ENCODE results near the gene USP25. TPM values are rescaled to one million over a fixed set of nuclear protein-coding genes. Genes with fewer than 3 reads are reported as not detected.
A peak's percentile ranks its signal among the peaks of the same experiment; 100 is the strongest.
"Not testable (repeated sequence)": the region's sequence is repeated elsewhere in the genome, so short reads cannot be mapped to it uniquely, and the experiment has no call there.

Gene USP25
- total RNA-seq, 4 donors from 2014 or later, result 32.3 to 44.3 (median 33.4) TPM

DNA sequence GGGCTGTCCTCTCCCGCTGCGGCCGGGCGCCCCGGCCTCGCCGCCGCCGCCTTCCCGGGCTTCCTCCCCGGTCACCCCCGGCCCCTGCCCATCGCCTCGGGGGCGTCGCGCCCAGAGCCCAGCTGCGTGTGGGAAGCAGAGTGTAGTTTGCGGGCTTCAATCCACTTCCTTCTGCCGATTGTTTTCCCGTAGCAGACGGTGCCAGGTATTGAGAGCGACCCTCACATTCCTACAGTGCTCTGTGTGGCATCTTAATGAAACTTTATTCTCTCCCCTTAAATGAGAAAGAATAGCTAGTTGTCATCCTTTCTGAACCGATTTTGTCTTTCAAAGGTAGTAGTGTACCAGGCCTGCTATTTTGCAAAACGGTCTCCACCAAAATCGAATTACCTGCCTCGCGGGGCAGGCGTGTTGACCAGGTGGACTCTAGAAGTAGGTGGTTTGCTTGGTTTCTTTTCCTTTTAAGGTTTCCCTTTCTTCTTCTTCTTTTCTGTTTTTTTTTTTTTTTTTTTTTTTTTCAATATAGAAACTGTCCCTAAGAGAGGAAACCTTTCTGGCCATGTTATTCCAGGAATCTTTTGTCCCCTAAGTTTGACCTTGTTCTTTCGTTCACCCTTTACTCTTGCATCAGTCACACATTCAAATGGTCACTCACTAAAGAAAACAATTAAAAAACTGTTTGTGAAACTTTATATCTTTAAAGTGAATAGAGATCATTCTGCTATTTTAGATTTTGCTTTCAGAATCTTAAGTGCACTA, 881 bp downstream of the USP25 start:
- TF ChIP-seq POLR2AphosphoS5 (IDR thresholded peaks at IDR 0.05) (no peak), EP300 (IDR thresholded peaks at IDR 0.05) (no peak), POLR2A (IDR thresholded peaks at IDR 0.05) (no peak)
- TF ChIP-seq, protein P1, sequence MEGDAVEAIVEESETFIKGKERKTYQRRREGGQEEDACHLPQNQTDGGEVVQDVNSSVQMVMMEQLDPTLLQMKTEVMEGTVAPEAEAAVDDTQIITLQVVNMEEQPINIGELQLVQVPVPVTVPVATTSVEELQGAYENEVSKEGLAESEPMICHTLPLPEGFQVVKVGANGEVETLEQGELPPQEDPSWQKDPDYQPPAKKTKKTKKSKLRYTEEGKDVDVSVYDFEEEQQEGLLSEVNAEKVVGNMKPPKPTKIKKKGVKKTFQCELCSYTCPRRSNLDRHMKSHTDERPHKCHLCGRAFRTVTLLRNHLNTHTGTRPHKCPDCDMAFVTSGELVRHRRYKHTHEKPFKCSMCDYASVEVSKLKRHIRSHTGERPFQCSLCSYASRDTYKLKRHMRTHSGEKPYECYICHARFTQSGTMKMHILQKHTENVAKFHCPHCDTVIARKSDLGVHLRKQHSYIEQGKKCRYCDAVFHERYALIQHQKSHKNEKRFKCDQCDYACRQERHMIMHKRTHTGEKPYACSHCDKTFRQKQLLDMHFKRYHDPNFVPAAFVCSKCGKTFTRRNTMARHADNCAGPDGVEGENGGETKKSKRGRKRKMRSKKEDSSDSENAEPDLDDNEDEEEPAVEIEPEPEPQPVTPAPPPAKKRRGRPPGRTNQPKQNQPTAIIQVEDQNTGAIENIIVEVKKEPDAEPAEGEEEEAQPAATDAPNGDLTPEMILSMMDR (IDR thresholded peaks at IDR 0.05), result no peak
- Histone ChIP-seq H3K9me3 (no peaks in the 10 kb centered on the region), H3K27me3 (no peaks in the 10 kb centered on the region), H3K4me3 (peak overlapping the region; percentile 93), H3K27ac (peak overlapping the region; percentile 98), H3K4me1 (peaks cover 46% of the 10 kb centered on the region), H3K36me3 (no peaks in the 10 kb centered on the region)
- DNase-seq (ENCODE audit: low spot score in 2 of 2), result peak in 1 of 2 donors; percentile 63
- WGBS, result 1% methylated on average over 18 of the region's 30 CpGs

DNA sequence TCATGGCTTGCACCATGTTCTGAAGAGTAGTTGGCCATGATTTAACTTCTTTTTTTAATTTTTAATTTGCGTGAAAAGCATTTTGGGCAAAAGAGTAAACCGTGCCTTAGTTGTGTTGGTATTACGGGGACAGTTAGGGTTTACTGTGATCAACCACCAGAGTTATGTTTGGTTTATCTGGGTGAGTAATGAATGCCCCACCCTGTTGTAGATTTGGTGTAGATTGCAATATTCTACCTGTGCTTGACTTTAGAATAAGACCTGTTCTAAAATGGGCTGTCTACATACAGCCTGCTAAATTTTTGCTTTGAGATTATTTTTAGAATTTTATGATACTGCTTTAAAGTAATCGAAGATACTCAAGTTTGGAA, 1.4 kb downstream of the USP25 start:
- H3K36me3 ChIP-seq, result no peaks in the 10 kb centered on the region
- H3K27ac ChIP-seq, result no peak overlapping the region
- 7% methylated on average over 4 of the region's 4 CpGs for WGBS
- TF ChIP-seq, protein P1 (IDR thresholded peaks at IDR 0.05), result no peak
- H3K4me1 ChIP-seq, result peaks cover 52% of the 10 kb centered on the region
- no peak for DNase-seq (ENCODE audit: low spot score in 2 of 2)
- H3K27me3 ChIP-seq, result no peaks in the 10 kb centered on the region
- no peaks in the 10 kb centered on the region for H3K9me3 ChIP-seq
- H3K4me3 ChIP-seq, result peak overlapping the region; percentile 93

- Histone ChIP-seq H3K36me3 (no peaks in the 10 kb centered on the region), H3K27me3 (no peaks in the 10 kb centered on the region), H3K4me1 (peaks cover 52% of the 10 kb centered on the region), H3K9me3 (no peaks in the 10 kb centered on the region), H3K27ac (no peak overlapping the region), H3K4me3 (peak overlapping the region; percentile 93)
- WGBS, result 17% methylated on average over 6 of the region's 6 CpGs
- TF ChIP-seq POLR2AphosphoS5 (IDR thresholded peaks at IDR 0.05), result no peak
- no peak for TF ChIP-seq POLR2A (IDR thresholded peaks at IDR 0.05)
- no peak for TF ChIP-seq EP300 (IDR thresholded peaks at IDR 0.05)
- TF ChIP-seq, protein P1 (IDR thresholded peaks at IDR 0.05), result no peak
- DNase-seq (ENCODE audit: low spot score in 2 of 2), result no peak
Measured at GRCh38 chr21:15732290-15732995, 2.7 kb downstream of the USP25 start.

- no peaks in the 10 kb centered on the region for H3K27me3 ChIP-seq
- H3K36me3 ChIP-seq, result no peaks in the 10 kb centered on the region
- no peak overlapping the region for H3K27ac ChIP-seq
- 7% methylated on average over 3 of the region's 3 CpGs for WGBS
- no peak for DNase-seq (ENCODE audit: low spot score in 2 of 2)
- TF ChIP-seq EP300 (IDR thresholded peaks at IDR 0.05) (no peak), POLR2AphosphoS5 (IDR thresholded peaks at IDR 0.05) (no peak), POLR2A (IDR thresholded peaks at IDR 0.05) (no peak)
- TF ChIP-seq, protein P1 (IDR thresholded peaks at IDR 0.05), result no peak
- peaks cover 52% of the 10 kb centered on the region for H3K4me1 ChIP-seq
- no peaks in the 10 kb centered on the region for H3K9me3 ChIP-seq
- H3K4me3 ChIP-seq, result peak overlapping the region; percentile 93
Measured at GRCh38 chr21:15732996-15733329, 3.2 kb downstream of the USP25 start.

DNA sequence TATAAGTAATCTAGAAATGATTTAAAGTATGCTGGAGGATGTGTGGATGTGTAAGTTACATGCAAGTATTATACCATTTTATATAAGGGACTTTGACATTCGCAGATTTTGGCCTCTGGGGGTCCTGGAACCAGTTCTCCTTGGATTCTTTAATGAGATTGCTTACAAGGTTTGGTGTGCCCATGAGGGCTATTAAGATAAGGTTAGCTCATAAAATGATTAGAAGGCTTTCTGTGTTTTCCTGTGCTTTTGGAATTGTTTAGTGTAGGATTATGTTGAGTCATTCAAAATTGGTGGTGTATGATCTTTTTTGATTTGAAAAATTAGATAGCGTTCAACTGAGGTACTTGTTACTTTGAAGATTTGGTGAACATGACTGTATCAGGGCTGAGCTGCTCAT, 5.6 kb downstream of the USP25 start:
- no peaks in the 10 kb centered on the region for H3K9me3 ChIP-seq
- no peak overlapping the region for H3K27ac ChIP-seq
- H3K4me1 ChIP-seq, result peaks cover 64% of the 10 kb centered on the region
- no peaks in the 10 kb centered on the region for H3K27me3 ChIP-seq
- TF ChIP-seq EP300 (IDR thresholded peaks at IDR 0.05), result no peak
- TF ChIP-seq, protein P1 (IDR thresholded peaks at IDR 0.05), result no peak
- no peak for TF ChIP-seq POLR2AphosphoS5 (IDR thresholded peaks at IDR 0.05)
- TF ChIP-seq POLR2A (IDR thresholded peaks at IDR 0.05), result no peak
- WGBS, result 78% methylated on average over 2 of the region's 2 CpGs
- DNase-seq (ENCODE audit: low spot score in 2 of 2), result no peak
- no peaks in the 10 kb centered on the region for H3K36me3 ChIP-seq
- no peak overlapping the region for H3K4me3 ChIP-seq

GRCh38 chr21:15735931-15736330, 6.1 kb downstream of the USP25 start:
- H3K4me3 ChIP-seq; H3K27me3 ChIP-seq; H3K9me3 ChIP-seq; H3K27ac ChIP-seq; H3K36me3 ChIP-seq; DNase-seq (ENCODE audit: low spot score in 2 of 2): not testable (repeated sequence)
- H3K4me1 ChIP-seq, result peaks cover 64% of the 10 kb centered on the region
- WGBS, result 44% methylated on average over 4 of the region's 4 CpGs

DNA sequence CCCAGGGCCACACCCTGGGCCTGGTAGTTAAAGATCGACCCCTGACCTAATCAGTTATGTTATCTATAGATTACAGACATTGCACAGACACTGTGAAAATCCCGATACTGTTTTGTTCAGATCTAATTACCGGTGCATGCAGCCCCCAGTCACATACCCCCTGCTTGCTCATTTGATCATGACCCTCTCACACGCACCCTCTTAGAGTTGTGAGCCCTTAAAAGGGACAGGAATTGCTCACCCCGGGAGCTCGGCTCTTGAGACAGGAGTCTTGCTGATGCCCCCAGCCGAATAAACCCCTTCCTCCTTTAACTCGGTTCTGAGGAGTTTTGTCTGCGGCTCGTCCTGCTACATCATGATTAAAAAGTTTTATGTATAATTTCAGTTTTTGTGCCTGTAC, 9.0 kb downstream of the USP25 start:
- peaks cover 62% of the 10 kb centered on the region for H3K4me1 ChIP-seq
- H3K9me3 ChIP-seq; DNase-seq (ENCODE audit: low spot score in 2 of 2); H3K27me3 ChIP-seq; H3K36me3 ChIP-seq; H3K27ac ChIP-seq; H3K4me3 ChIP-seq: not testable (repeated sequence)
- WGBS, result 85% methylated on average over 10 of the region's 10 CpGs

Data from suprapubic skin (tissue), 4 donors.